BE2C (cell line): ENCODE results near the gene DSCAM. TPM values are rescaled to one million over a fixed set of nuclear protein-coding genes. Genes with fewer than 3 reads are reported as not detected.
"Not testable (repeated sequence)": the region's sequence is repeated elsewhere in the genome, so short reads cannot be mapped to it uniquely, and the experiment has no call there.

Experiments
- DNase-seq: peaks from one replicate; pipeline ENCODE4 v3.0.0-alpha.2; 2020
- H3K27me3 ChIP-seq: fragments of 250-450 bp; sonication (Bioruptor Pico); 2 replicates; pipeline ENCODE4 v1.5.1; 2020; ENCODE audit warnings: mild to moderate bottlenecking
- H3K36me3 ChIP-seq: fragments of 250-450 bp; sonication (Bioruptor Pico); 2 replicates; pipeline ENCODE4 v1.5.1; 2020; ENCODE audit warnings: mild to moderate bottlenecking
- H3K4me1 ChIP-seq: fragments of 250-450 bp; sonication (Bioruptor Pico); 2 replicates; pipeline ENCODE4 v1.5.1; 2020
- H3K4me3 ChIP-seq: 2 replicates; pipeline ENCODE4 v1.5.1; 2011; ENCODE audit warnings: low read depth, low read length
- H3K9me3 ChIP-seq: fragments of 250-450 bp; sonication (Bioruptor Pico); 2 replicates; pipeline ENCODE4 v1.5.1; 2020
- polyA plus RNA-seq: library from polyadenylated mRNA; unstranded; fragments of >200 nt; gene quantifications from one replicate; pipeline ENCODE4 v1.2.1, GENCODE V29; 2012; ENCODE audit warnings: low read depth, missing spikeins; ENCODE audit not compliant: insufficient read length, insufficient read depth
- TF ChIP-seq, protein P1 (sequence below): IDR thresholded peaks from 2 replicates; pipeline ENCODE4 v1.5.1; 2012; ENCODE audit warnings: mild to moderate bottlenecking, low read depth, low read length

DSCAM gene, protein sequence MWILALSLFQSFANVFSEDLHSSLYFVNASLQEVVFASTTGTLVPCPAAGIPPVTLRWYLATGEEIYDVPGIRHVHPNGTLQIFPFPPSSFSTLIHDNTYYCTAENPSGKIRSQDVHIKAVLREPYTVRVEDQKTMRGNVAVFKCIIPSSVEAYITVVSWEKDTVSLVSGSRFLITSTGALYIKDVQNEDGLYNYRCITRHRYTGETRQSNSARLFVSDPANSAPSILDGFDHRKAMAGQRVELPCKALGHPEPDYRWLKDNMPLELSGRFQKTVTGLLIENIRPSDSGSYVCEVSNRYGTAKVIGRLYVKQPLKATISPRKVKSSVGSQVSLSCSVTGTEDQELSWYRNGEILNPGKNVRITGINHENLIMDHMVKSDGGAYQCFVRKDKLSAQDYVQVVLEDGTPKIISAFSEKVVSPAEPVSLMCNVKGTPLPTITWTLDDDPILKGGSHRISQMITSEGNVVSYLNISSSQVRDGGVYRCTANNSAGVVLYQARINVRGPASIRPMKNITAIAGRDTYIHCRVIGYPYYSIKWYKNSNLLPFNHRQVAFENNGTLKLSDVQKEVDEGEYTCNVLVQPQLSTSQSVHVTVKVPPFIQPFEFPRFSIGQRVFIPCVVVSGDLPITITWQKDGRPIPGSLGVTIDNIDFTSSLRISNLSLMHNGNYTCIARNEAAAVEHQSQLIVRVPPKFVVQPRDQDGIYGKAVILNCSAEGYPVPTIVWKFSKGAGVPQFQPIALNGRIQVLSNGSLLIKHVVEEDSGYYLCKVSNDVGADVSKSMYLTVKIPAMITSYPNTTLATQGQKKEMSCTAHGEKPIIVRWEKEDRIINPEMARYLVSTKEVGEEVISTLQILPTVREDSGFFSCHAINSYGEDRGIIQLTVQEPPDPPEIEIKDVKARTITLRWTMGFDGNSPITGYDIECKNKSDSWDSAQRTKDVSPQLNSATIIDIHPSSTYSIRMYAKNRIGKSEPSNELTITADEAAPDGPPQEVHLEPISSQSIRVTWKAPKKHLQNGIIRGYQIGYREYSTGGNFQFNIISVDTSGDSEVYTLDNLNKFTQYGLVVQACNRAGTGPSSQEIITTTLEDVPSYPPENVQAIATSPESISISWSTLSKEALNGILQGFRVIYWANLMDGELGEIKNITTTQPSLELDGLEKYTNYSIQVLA (N-terminal part only)
- polyA plus RNA-seq = 0.15 TPM

DNA sequence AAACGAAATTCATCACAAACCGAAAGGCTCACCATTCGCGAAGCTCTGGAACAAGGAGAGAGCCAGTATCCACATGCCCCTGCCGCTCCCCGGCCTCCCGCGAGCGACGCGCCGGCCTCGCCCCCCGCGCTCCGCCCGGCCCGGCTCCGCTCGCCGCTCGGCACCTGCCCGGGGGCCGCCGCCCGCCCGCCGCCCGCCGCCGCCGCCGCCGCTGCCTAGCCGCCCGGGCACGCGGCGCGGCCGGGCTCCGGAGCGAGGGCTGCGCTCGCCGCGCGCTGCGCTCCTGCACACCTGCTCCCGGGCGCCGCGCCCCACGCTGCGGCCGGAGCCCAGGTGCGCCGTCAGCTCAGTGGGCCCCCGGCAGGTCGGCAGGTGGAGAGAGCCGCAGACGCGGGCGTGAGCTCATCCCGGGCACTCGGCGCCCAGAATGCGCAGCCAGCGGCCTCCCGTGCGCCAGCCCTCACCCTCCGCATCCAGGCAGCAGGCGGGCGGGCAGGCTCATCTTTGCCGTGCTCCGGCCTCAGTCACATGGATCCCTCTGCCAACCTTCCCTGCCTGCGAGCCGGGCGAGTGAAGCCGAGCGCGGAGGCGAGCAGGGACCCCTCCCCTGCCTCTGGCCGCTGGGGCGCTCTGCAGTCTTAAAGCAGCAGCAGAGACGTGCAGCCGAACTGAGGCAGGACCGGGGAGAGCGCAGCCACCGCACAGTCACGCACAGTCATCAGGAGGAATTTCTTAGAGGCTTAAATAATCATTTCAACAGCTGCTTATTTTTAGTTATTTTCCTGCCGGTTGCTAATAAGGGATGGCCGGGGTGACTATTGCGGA, at the start of gene DSCAM:
Gene DSCAM, minus strand, starts transcription at position 572 of the 825 bp plus-strand sequence. Its CDS starts 497 bp downstream, at position 75.
- TF ChIP-seq, protein P1, sequence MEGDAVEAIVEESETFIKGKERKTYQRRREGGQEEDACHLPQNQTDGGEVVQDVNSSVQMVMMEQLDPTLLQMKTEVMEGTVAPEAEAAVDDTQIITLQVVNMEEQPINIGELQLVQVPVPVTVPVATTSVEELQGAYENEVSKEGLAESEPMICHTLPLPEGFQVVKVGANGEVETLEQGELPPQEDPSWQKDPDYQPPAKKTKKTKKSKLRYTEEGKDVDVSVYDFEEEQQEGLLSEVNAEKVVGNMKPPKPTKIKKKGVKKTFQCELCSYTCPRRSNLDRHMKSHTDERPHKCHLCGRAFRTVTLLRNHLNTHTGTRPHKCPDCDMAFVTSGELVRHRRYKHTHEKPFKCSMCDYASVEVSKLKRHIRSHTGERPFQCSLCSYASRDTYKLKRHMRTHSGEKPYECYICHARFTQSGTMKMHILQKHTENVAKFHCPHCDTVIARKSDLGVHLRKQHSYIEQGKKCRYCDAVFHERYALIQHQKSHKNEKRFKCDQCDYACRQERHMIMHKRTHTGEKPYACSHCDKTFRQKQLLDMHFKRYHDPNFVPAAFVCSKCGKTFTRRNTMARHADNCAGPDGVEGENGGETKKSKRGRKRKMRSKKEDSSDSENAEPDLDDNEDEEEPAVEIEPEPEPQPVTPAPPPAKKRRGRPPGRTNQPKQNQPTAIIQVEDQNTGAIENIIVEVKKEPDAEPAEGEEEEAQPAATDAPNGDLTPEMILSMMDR = no peak
- H3K9me3 ChIP-seq = no peaks in the 10 kb centered on the region
- no peaks in the 10 kb centered on the region for H3K36me3 ChIP-seq
- no peak for DNase-seq
- H3K4me3 ChIP-seq = no peak within 1 kb of the TSS
- H3K27me3 ChIP-seq = no peaks in the 10 kb centered on the region
- no peaks in the 10 kb centered on the region for H3K4me1 ChIP-seq

DNA sequence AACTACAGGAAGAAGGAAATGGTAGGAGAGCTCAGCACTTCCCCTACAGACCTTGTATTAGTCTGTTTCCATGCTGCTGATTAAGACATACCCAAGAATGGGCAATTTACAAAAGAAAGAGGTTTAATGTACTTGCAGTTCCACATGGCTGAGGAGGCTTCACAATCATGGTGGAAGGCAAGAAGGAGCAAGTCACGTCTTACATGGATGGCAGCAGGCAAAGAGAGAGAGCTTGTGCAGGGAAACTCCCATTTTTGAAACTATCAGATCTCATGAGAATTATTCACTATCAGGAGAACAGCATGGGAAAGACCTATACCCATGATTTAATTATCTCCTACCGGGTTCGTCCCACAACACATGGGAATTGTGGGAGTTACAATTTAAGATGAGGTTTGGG, 48.7 kb upstream of the DSCAM start:
- H3K4me1 ChIP-seq, H3K4me3 ChIP-seq, H3K27me3 ChIP-seq, H3K36me3 ChIP-seq, DNase-seq, H3K9me3 ChIP-seq: not testable (repeated sequence)

DNA sequence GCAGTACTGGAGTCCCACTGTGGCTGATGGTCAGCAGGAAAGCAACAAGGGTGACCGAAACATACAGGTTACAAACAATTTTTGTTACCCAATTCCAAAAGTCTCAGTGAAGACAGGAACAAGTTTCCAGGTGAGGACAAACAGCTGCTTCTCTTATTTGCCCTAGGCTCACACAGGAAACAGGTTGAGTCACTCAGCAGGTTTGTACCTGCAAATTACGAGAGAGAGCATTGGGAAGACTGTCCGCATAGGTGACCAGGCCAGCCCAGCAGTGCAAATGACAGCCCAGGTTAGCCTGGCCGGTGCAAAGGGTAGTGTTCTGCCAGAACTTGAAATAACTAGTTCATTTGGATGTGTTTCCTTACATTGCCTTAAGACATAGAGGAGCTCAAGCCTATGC, 40.0 kb upstream of the DSCAM start:
- no peak for DNase-seq
- Histone ChIP-seq H3K4me1 (no peaks in the 10 kb centered on the region), H3K36me3 (no peaks in the 10 kb centered on the region), H3K4me3 (no peak overlapping the region), H3K27me3 (no peaks in the 10 kb centered on the region), H3K9me3 (no peaks in the 10 kb centered on the region)
- TF ChIP-seq, protein P1 = no peak

DNA sequence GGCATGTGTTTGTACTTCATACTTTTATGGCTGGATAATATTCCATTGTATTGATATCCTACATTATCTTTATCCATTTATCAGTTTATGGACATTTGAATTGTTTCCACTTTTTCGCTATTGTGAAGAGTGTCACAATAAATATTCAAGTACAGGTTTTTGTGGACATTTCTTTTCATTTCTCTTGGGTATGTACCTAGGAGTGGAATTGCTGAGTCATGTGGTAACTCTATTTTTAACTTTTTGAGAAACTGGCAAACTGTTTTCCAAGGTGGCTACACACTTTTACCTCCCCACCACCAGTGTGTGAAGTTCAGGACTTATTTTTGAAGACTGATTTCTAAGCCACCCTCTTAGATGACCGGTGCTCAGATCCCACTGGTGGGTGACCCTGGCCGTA, 39.0 kb upstream of the DSCAM start:
- TF ChIP-seq, protein P1 = no peak
- no peaks in the 10 kb centered on the region for H3K27me3 ChIP-seq
- no peaks in the 10 kb centered on the region for H3K36me3 ChIP-seq
- no peak for DNase-seq
- no peak overlapping the region for H3K4me3 ChIP-seq
- H3K4me1 ChIP-seq = no peaks in the 10 kb centered on the region
- H3K9me3 ChIP-seq = no peaks in the 10 kb centered on the region; the same call in 1 of the 2 replicates

DNA sequence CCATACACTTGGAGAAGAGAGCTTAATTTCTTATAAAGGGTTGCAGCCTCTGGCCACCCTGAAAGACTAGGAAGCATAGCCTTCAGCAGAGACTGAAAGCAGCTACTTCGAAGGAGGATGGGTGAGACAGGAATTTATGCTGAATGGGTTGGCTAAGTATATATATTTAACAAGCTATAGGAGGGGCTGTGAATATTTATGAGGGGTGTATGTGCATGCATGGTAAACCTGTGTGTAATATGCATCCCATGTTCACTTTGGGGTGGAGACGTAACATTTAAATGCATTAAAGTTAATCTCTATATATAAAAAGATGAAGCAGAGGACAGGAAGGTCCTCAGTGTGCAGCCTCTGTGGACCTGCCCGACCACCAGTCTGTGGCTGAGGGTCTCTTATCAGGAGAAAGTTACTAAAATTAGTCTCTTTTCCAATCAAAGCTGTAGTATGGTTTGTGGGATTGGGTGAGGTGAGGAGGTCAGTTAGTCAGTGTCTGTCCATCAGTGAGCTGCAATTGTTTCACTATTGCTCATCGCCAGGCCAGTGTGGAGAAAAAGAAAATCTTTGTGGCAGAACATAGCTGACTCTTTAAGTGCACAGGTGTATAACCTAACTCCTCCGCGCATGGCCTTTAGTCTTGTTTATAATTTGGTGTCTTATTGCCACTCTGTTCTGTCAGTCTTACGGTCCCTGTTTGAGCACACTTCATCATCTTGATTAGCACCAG, 35.4 kb upstream of the DSCAM start:
- no peaks in the 10 kb centered on the region for H3K36me3 ChIP-seq
- H3K4me3 ChIP-seq = no peak overlapping the region
- no peaks in the 10 kb centered on the region for H3K4me1 ChIP-seq
- DNase-seq = no peak
- no peaks in the 10 kb centered on the region for H3K27me3 ChIP-seq
- H3K9me3 ChIP-seq = peaks cover 5% of the 10 kb centered on the region
- TF ChIP-seq, protein P1 = no peak
